Spinal cord (tissue), 10 donors: Measurements from ENCODE around the gene EFCAB3. TPM values are rescaled to one million over a fixed set of nuclear protein-coding genes. Genes with fewer than 3 reads are reported as not detected.
"Not testable (repeated sequence)": the region's sequence is repeated elsewhere in the genome, so short reads cannot be mapped to it uniquely, and the experiment has no call there.

Source experiments
- DNase-seq, 6 donors: peaks; one replicate each; pipeline versions ENCODE4 v3.0.0 to v3.0.0-alpha.2; 2013 to 2015; ENCODE audit warnings: low spot score in 6 of 6, low read depth in 4 of 6
- H3K27ac ChIP-seq: one replicate; pipeline ENCODE4 v1.5.1; 2013; ENCODE audit warnings: low read depth, low read length, control low read depth
- H3K27me3 ChIP-seq: one replicate; pipeline ENCODE4 v1.6.1; 2013; ENCODE audit warnings: low read length; ENCODE audit not compliant: control insufficient read depth, insufficient read depth
- H3K36me3 ChIP-seq: one replicate; pipeline ENCODE4 v1.6.1; 2013; ENCODE audit warnings: low read length; ENCODE audit not compliant: control insufficient read depth, insufficient read depth
- H3K4me1 ChIP-seq: one replicate; pipeline ENCODE4 v1.6.1; 2013; ENCODE audit warnings: low read length; ENCODE audit not compliant: control insufficient read depth, insufficient read depth
- H3K4me3 ChIP-seq: one replicate; pipeline ENCODE4 v1.5.1; 2013; ENCODE audit warnings: low read depth, low read length, control low read depth
- H3K9me3 ChIP-seq: one replicate; pipeline ENCODE4 v1.6.1; 2013; ENCODE audit warnings: low read length; ENCODE audit not compliant: control insufficient read depth, insufficient read depth
- WGBS: methylation state at CpG from one replicate; pipeline ENCODE4 v1.1.5; 2013; ENCODE audit warnings: missing lambda C conversion rate; ENCODE audit not compliant: insufficient coverage; 5-methylcytosine and 5-hydroxymethylcytosine counted together
- polyA plus RNA-seq, 2 donors: library from polyadenylated mRNA; unstranded; fragments of 120-200 nt; gene quantifications; one replicate each; pipeline ENCODE4 v1.2.1, GENCODE V29; 2013; ENCODE audit not compliant: insufficient read length in 2 of 2
- small RNA-seq: library from RNA; depleted of rRNA; stranded (forward); fragments of <200 nt; gene quantifications from one replicate; pipeline ENCODE3, GENCODE V24; 2014; ENCODE audit warnings: low replicate concordance
- total RNA-seq, 2 donors: library from RNA; depleted of rRNA in 1 of 2; stranded (reverse); fragments of 120-200 nt in 1 of 2; fragments of >200 nt in 1 of 2; gene quantifications; one replicate each; pipeline versions ENCODE4 v1.2.3 to v1.2.4, GENCODE V29; 2013 to 2014
- donor health status: healthy.

Gene EFCAB3
- total and polyA plus RNA-seq, 4 donors = 0.19 to 0.30 TPM; not detected in 2

DNA sequence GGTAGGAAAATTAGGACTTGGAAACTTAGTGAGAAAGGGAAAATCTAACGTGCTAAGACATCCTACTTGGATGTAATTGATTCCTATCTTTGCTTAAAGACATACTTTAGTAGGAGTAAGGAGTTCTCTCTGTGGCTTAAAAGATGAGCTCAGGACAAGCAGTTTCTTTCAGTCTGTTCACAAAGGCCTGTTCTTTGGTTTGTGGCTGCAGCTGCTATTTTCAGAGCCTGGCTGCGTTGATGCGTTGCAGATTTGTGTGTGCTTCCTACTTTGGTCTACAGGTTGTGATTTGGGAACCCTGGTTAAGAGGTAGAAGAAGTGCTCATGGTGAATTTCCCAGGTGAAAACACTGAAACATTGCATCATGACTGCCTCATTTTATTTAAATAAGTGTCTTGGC lies 73.8 kb downstream of the EFCAB3 start:
- not testable (repeated sequence) for H3K9me3 ChIP-seq, H3K36me3 ChIP-seq, H3K27ac ChIP-seq, H3K27me3 ChIP-seq, H3K4me3 ChIP-seq, H3K4me1 ChIP-seq
- DNase-seq = peak in 1 of 6 donors; percentile 4
- WGBS = no CpG with 5 or more reads among the region's 3 CpGs

DNA sequence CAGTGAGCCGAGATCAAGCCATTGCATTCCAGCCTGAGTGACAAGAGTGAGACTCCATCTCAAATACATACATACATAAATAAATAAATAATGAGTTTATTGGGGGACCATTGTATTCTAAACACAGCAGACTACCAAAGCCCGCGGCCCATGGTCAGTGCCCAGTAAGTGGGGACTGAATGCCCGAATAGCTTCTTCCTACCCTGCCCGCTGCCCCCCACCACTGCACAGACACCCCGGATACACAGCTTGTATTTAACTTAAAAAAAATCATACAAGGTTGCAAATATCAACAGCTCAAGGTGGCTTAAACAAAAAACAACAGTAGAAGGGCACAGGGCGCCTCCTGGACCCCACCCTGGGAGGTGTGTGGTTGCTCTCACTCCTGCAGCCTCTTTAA lies 75.7 kb downstream of the EFCAB3 start:
- WGBS = 90% methylated on average over 4 of the region's 7 CpGs
- no peak overlapping the region for H3K4me3 ChIP-seq
- H3K36me3 ChIP-seq = no peaks in the 10 kb centered on the region
- H3K4me1 ChIP-seq = no peaks in the 10 kb centered on the region
- H3K27me3 ChIP-seq = no peaks in the 10 kb centered on the region
- no peak overlapping the region for H3K27ac ChIP-seq
- H3K9me3 ChIP-seq = no peaks in the 10 kb centered on the region
- no peak for DNase-seq

DNA sequence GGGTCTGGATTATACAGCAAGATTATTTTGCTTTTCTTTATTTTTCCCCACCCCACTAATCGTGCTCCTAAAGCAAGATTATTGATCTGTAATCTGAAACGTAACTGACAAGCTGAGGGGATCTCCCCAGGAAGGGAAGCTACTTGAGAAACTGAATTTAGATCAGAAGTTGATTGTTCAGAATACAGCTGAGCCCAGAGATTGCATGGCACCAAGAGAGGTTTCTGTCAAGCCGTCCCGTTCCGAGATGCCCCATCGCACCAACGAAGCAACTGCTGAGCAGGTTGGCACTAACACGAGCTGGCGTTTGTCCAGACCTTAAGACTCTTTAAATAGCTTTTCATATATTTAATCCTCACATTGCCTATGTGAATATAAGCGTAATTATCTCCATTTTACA lies 78.1 kb downstream of the EFCAB3 start:
- 86% methylated on average over 4 of the region's 10 CpGs for WGBS
- H3K4me1 ChIP-seq, H3K36me3 ChIP-seq, DNase-seq, H3K27ac ChIP-seq, H3K27me3 ChIP-seq, H3K4me3 ChIP-seq, H3K9me3 ChIP-seq: not testable (repeated sequence)

DNA sequence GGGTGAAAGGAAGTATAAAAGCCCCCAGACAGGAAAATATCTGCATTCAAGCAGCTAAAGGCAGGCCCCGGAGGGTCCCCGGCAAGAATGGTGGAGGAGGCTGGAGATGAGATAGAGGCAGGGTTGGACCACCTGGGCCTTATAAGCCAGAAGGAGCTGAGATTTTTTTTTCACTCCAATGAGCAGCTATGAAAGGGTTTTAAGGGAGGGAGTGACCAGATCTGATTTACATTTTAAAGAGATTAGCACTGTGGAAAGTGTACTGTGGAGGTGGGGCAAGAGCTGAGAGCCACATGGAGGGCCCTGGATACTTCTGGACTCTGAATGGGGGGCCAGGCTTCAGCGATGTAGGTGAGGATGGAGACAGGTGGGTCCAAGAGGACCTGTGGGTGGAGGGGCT lies 84.1 kb downstream of the EFCAB3 start:
- not testable (repeated sequence) for H3K27ac ChIP-seq, H3K4me1 ChIP-seq, H3K4me3 ChIP-seq, DNase-seq, H3K36me3 ChIP-seq, H3K27me3 ChIP-seq, H3K9me3 ChIP-seq
- 78% methylated on average over 2 of the region's 3 CpGs for WGBS

DNA sequence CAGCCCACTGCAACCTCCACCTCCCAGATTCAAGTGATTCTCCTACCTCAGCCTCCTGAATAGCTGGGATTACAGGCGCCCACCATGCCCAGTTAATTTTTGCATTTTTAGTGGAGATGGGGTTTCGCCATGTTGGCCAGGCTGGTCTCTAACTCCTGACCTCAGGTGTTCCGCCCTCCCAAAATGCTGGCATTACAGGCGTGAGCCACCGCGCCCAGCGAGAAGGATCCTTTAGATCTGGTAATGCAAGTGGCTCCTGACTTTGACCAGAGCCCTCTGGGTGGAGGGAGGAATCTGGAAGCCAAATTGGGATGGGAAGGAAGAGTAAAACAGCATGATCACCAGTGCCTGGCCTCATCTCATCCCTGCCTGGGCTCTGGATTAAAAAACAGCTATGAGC lies 84.9 kb downstream of the EFCAB3 start:
- H3K4me1 ChIP-seq, H3K9me3 ChIP-seq, H3K36me3 ChIP-seq, H3K27ac ChIP-seq, H3K27me3 ChIP-seq, DNase-seq, H3K4me3 ChIP-seq: not testable (repeated sequence)
- WGBS = 100% methylated on average over 6 of the region's 7 CpGs

Small RNA genes lying within 50 kb of the gene (small RNA-seq; reads per million reads assigned to genes)
- gene RNU7-52P = not detected

Other genes starting within 250 kb of the EFCAB3 start
- 10 to 100 TPM; 28.3 to 36.0 TPM for gene METTL2A, start 43.3 kb downstream of the EFCAB3 start, total RNA-seq
- gene METTL2A, start 43.3 kb downstream of the EFCAB3 start, polyA plus RNA-seq = 10 to 100 TPM; 29.7 to 36.0 TPM
- gene TLK2, start 98.3 kb downstream of the EFCAB3 start, total RNA-seq = 10 to 100 TPM; 55.2 to 65.5 TPM
- gene TLK2, start 98.3 kb downstream of the EFCAB3 start, polyA plus RNA-seq = 10 to 100 TPM; 53.4 to 54.5 TPM
- gene MRC2, start 247.1 kb downstream of the EFCAB3 start, total RNA-seq = 100 to 1,000 TPM in 1 of 2 donors, 10 to 100 TPM in 1; 75.3 to 160 TPM
- 10 to 100 TPM; 64.4 to 84.2 TPM for gene MRC2, start 247.1 kb downstream of the EFCAB3 start, polyA plus RNA-seq